Measurements from ENCODE around the gene ERF.
A peak's percentile ranks its signal among the peaks of the same experiment; 100 is the strongest.
"Not testable (repeated sequence)": the region's sequence is repeated elsewhere in the genome, so short reads cannot be mapped to it uniquely, and the experiment has no call there.

ERF gene

DNA sequence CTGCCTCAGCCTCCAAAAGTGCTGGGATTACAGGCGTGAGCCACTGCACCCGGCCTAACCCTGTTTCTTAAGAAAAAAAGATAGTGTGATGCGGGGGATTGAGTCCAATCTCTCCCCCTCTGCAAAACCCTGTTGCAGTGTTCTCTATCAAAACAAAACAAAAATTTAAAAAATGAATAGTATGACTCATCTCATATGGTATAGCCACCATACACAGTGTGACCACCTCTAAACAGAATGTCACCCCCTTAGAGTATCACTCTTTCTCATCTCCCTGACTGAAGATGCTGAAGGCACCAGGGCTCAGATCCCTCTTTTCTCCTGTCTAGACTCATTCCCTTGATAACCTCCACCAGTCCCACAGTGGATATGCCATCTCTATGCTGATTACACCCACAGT lies 6.8 kb upstream of the ERF start:
- H3K27me3 Mint-ChIP-seq (ENCODE audit: low read depth): no peaks in the 10 kb centered on the region
- TF ChIP-seq, protein P1, sequence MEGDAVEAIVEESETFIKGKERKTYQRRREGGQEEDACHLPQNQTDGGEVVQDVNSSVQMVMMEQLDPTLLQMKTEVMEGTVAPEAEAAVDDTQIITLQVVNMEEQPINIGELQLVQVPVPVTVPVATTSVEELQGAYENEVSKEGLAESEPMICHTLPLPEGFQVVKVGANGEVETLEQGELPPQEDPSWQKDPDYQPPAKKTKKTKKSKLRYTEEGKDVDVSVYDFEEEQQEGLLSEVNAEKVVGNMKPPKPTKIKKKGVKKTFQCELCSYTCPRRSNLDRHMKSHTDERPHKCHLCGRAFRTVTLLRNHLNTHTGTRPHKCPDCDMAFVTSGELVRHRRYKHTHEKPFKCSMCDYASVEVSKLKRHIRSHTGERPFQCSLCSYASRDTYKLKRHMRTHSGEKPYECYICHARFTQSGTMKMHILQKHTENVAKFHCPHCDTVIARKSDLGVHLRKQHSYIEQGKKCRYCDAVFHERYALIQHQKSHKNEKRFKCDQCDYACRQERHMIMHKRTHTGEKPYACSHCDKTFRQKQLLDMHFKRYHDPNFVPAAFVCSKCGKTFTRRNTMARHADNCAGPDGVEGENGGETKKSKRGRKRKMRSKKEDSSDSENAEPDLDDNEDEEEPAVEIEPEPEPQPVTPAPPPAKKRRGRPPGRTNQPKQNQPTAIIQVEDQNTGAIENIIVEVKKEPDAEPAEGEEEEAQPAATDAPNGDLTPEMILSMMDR (IDR thresholded peaks at IDR 0.05; ENCODE audit: unreplicated experiment in 3 of 3): no peak
- no peak overlapping the region for H3K27ac Mint-ChIP-seq
- H3K36me3 Mint-ChIP-seq (ENCODE audit: low read depth): no peaks in the 10 kb centered on the region
- H3K4me1 Mint-ChIP-seq: peaks cover 1% of the 10 kb centered on the region
- H3K9me3 Mint-ChIP-seq: no peaks in the 10 kb centered on the region
- H3K4me3 Mint-ChIP-seq: no peak overlapping the region

DNA sequence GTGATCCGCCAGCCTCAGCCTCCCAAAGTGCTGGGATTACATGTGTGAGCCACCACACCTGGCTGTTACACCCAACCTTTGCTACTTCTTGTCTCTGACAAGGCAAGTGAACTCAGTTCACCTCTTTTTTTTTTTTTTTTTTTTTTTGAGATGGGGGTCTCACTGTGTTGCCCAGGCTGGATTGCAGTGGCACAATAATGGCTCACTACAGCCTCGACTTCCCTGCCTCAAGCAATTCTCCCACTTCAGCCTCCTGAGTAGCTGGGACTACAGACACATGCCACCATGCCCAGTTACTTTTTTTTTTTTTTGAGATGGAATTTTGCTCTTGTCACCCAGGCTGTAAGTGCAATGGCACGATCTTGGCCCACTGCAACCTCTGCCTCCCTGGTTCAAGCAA lies 2.9 kb upstream of the ERF start:
- not testable (repeated sequence) for H3K9me3 Mint-ChIP-seq; H3K36me3 Mint-ChIP-seq (ENCODE audit: low read depth); H3K4me1 Mint-ChIP-seq; H3K27ac Mint-ChIP-seq; H3K27me3 Mint-ChIP-seq (ENCODE audit: low read depth)
- peak overlapping the region in 1 of 3 experiments; percentile 21 for H3K4me3 Mint-ChIP-seq

DNA sequence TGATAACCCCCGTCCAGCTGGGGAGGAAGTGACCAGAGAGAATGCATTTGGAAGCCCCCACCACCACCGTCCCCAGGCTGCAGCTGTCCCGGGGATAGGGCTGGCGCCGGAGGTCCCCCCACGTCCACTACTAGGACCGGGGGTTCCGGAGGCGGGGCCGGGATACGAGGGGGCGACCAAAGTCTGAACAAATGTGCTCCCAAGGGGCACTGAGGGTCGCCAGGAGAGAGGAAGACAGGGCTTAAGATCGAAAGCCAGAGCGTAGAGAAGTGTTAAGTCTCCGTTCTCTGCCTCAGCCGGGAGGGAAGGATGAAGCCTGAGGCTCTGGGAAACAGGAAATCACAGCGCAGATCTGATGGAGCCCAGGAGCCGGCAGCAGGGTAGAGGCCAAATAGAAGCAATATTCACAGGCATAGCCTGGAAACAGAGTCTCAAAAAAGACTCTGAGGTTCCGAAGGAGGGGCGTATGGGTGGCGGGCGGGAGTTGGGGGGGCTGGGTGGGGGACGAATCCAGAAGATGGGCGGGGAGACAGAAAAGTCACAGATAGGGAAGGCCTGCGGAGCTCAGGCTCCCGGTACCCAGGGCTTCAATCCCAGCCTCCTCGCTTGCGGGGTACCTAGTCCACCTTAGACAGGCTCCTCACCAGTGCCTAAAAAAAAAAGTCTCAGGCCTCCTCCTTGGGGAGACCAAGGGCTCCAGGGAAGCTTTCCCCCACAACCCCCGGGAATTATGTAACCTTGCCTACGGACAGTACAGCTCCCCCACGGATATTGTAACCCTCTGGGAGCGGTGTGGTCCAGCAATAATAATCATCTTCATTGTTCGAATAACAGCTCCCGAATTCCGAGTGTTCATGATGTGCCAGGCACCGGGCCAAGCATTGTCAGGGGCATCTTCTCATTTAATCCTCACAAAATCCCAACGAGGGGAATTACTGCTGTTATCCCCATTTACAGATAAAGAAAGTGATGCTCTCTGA lies 1.1 kb upstream of the ERF start:
- Mint-ChIP-seq H3K36me3 (ENCODE audit: low read depth) (peaks cover 5% of the 10 kb centered on the region), H3K4me3 (peak overlapping the region; percentile 83 to 87 (median 83)), H3K4me1 (peaks cover 16% of the 10 kb centered on the region), H3K9me3 (no peaks in the 10 kb centered on the region), H3K27me3 (ENCODE audit: low read depth) (no peaks in the 10 kb centered on the region), H3K27ac (peak overlapping the region; percentile 88 to 94 (median 88))
- TF ChIP-seq, protein P1 (IDR thresholded peaks at IDR 0.05; ENCODE audit: unreplicated experiment in 3 of 3): no peak

DNA sequence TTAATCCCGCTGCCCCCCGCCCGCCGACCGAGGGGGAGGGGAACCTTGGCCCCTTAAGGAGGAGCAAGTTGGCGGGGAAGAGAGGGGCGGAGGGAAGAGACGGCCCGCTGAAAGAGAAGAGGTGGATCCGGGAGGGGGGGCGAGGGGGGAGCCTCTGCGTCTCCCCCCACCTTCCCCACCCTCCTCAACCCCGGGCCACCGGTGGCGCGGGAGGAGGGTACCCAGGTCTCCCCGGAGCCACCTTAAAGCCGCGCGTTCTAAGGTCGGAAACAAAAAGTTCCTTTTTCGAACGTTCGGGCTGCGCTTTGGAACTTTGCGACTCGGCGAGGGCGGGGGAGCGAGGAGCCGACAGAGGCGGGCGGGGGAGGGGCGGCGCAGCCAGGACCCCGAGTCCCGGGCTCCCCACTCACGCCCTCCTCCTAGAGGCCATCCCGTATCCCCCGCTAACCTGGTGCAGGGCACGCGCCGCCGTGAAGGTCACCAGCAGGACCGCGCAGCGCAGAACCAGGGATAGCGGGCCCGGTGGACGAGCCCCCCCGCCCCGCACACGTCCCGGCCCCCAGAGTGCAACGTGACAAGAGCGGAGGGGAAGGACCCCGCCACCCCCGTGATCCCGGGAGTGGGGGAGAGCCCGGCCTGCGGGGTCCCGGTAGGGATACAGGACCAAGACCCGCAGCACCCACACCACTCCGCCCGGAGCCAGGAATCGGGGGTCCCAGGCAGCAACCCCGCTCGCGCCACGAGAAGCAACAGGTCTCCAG lies 659 bp downstream of the ERF start:
- H3K36me3 Mint-ChIP-seq (ENCODE audit: low read depth): peaks cover 9% of the 10 kb centered on the region
- no peaks in the 10 kb centered on the region for H3K27me3 Mint-ChIP-seq (ENCODE audit: low read depth)
- H3K4me1 Mint-ChIP-seq: peaks cover 16% of the 10 kb centered on the region
- H3K9me3 Mint-ChIP-seq: no peaks in the 10 kb centered on the region
- TF ChIP-seq, protein P1 (IDR thresholded peaks at IDR 0.05; ENCODE audit: unreplicated experiment in 3 of 3): no peak
- peak overlapping the region; percentile 78 to 83 (median 83) for H3K4me3 Mint-ChIP-seq
- peak overlapping the region in 2 of 3 experiments; percentile 44 to 94 for H3K27ac Mint-ChIP-seq

DNA sequence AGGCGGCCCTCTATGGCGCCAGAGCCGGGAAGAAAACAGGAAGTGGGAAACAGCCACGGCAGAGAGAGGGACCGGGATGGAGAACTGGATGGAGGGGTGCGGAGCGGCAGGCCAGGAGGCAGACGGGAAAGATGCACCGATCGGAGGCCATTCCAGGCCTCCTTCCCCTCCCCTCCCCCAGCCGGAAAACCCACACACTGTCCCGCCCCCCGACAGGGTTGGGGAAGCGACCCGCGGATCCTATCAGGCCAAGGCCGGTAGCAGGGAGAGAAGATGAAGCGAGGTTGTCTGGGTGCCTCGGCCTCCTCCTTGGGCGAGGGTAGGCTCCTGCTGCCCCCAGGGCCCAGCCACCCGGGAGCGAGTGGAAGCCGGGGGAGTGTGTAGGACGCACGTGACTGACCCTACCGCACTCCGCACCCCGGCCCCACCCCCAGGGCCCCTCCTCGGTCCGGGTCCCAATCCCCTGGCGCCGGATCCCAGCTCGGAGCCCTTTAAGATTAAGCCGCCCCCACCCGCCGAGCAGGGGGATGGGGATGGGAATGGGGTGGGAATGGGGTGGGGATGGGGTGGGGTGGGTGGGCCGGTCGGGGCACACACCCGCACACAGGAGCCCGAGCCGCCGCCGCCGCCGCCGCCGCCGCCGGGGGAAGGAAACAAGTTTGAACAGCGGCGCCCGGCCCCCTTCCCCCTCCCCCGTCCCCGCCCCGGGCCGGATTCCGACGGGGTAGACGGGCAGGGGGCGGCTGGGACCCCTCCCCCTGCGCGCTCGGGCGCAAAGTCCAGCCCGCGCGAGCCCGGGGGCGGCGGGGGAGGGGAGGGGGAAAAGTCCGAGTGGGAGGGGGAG lies 1.5 kb downstream of the ERF start:
- peak overlapping the region; percentile 99 to 100 (median 99) for H3K4me3 Mint-ChIP-seq
- peaks cover 9% of the 10 kb centered on the region for H3K36me3 Mint-ChIP-seq (ENCODE audit: low read depth)
- no peaks in the 10 kb centered on the region for H3K27me3 Mint-ChIP-seq (ENCODE audit: low read depth)

More for the DNA sequence above, 1.5 kb downstream of the ERF start:
- Mint-ChIP-seq H3K4me1 (peaks cover 16% of the 10 kb centered on the region), H3K27ac (peak overlapping the region; percentile 98 to 100 (median 99)), H3K9me3 (no peaks in the 10 kb centered on the region)
- TF ChIP-seq, protein P1 (IDR thresholded peaks at IDR 0.05; ENCODE audit: unreplicated experiment in 3 of 3): no peak
